Measurements from ENCODE around the gene PLA2G4E.

DNA sequence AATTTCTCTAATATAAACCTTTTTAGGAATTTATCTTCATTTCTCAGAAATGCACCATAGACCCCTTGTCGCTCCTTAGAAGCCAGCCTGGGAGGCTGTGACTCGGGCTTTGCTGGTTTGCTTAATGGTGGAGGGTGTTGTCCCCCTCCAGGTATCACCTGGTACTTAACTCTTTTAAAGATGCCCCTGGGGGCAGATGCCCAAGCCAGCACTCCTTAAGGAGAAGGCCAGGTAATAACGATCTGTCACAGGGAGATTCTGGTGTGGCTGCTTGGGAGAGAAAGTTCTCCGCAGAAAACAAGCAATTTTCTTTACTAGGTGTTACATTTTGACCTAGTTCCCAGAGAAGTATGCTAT, 70.7 kb downstream of the PLA2G4E start:
- TF ChIP-seq, protein P1, sequence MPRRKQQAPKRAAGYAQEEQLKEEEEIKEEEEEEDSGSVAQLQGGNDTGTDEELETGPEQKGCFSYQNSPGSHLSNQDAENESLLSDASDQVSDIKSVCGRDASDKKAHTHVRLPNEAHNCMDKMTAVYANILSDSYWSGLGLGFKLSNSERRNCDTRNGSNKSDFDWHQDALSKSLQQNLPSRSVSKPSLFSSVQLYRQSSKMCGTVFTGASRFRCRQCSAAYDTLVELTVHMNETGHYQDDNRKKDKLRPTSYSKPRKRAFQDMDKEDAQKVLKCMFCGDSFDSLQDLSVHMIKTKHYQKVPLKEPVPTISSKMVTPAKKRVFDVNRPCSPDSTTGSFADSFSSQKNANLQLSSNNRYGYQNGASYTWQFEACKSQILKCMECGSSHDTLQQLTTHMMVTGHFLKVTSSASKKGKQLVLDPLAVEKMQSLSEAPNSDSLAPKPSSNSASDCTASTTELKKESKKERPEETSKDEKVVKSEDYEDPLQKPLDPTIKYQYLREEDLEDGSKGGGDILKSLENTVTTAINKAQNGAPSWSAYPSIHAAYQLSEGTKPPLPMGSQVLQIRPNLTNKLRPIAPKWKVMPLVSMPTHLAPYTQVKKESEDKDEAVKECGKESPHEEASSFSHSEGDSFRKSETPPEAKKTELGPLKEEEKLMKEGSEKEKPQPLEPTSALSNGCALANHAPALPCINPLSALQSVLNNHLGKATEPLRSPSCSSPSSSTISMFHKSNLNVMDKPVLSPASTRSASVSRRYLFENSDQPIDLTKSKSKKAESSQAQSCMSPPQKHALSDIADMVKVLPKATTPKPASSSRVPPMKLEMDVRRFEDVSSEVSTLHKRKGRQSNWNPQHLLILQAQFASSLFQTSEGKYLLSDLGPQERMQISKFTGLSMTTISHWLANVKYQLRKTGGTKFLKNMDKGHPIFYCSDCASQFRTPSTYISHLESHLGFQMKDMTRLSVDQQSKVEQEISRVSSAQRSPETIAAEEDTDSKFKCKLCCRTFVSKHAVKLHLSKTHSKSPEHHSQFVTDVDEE (CRISPR knock-in tag; IDR thresholded peaks at IDR 0.05), result no peak
- TF ChIP-seq, protein P2, sequence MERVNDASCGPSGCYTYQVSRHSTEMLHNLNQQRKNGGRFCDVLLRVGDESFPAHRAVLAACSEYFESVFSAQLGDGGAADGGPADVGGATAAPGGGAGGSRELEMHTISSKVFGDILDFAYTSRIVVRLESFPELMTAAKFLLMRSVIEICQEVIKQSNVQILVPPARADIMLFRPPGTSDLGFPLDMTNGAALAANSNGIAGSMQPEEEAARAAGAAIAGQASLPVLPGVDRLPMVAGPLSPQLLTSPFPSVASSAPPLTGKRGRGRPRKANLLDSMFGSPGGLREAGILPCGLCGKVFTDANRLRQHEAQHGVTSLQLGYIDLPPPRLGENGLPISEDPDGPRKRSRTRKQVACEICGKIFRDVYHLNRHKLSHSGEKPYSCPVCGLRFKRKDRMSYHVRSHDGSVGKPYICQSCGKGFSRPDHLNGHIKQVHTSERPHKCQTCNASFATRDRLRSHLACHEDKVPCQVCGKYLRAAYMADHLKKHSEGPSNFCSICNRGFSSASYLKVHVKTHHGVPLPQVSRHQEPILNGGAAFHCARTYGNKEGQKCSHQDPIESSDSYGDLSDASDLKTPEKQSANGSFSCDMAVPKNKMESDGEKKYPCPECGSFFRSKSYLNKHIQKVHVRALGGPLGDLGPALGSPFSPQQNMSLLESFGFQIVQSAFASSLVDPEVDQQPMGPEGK (CRISPR knock-in tag; IDR thresholded peaks at IDR 0.05; ENCODE audit: borderline replicate concordance), result no peak
- TF ChIP-seq, protein P3, sequence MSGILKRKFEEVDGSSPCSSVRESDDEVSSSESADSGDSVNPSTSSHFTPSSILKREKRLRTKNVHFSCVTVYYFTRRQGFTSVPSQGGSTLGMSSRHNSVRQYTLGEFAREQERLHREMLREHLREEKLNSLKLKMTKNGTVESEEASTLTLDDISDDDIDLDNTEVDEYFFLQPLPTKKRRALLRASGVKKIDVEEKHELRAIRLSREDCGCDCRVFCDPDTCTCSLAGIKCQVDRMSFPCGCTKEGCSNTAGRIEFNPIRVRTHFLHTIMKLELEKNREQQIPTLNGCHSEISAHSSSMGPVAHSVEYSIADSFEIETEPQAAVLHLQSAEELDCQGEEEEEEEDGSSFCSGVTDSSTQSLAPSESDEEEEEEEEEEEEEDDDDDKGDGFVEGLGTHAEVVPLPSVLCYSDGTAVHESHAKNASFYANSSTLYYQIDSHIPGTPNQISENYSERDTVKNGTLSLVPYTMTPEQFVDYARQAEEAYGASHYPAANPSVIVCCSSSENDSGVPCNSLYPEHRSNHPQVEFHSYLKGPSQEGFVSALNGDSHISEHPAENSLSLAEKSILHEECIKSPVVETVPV (CRISPR knock-in tag; IDR thresholded peaks at IDR 0.05), result no peak
- no peak for TF ChIP-seq PPARA (CRISPR knock-in tag; IDR thresholded peaks at IDR 0.05; ENCODE audit: borderline replicate concordance)
- TF ChIP-seq, protein P4, sequence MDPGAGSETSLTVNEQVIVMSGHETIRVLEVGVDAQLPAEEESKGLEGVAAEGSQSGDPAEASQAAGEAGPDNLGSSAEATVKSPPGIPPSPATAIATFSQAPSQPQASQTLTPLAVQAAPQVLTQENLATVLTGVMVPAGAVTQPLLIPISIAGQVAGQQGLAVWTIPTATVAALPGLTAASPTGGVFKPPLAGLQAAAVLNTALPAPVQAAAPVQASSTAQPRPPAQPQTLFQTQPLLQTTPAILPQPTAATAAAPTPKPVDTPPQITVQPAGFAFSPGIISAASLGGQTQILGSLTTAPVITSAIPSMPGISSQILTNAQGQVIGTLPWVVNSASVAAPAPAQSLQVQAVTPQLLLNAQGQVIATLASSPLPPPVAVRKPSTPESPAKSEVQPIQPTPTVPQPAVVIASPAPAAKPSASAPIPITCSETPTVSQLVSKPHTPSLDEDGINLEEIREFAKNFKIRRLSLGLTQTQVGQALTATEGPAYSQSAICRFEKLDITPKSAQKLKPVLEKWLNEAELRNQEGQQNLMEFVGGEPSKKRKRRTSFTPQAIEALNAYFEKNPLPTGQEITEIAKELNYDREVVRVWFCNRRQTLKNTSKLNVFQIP (CRISPR knock-in tag; IDR thresholded peaks at IDR 0.05; ENCODE audit: borderline replicate concordance, low read depth), result no peak
- TF ChIP-seq CSDC2 (CRISPR knock-in tag; IDR thresholded peaks at IDR 0.05), result no peak
- no peak for TF ChIP-seq ZFP30 (CRISPR knock-in tag; IDR thresholded peaks at IDR 0.05)
- no peak for TF ChIP-seq TOX (CRISPR knock-in tag; IDR thresholded peaks at IDR 0.05; ENCODE audit: borderline replicate concordance)
- no peak for TF ChIP-seq ARNTL (CRISPR knock-in tag; IDR thresholded peaks at IDR 0.05; ENCODE audit: borderline replicate concordance, low read depth)
- no peak for TF ChIP-seq ZC3H10 (CRISPR knock-in tag; IDR thresholded peaks at IDR 0.05)
- TF ChIP-seq ISL1 (CRISPR knock-in tag; IDR thresholded peaks at IDR 0.05), result no peak
- TF ChIP-seq GLIS3 (CRISPR knock-in tag; IDR thresholded peaks at IDR 0.05), result no peak
- TF ChIP-seq, protein P5, sequence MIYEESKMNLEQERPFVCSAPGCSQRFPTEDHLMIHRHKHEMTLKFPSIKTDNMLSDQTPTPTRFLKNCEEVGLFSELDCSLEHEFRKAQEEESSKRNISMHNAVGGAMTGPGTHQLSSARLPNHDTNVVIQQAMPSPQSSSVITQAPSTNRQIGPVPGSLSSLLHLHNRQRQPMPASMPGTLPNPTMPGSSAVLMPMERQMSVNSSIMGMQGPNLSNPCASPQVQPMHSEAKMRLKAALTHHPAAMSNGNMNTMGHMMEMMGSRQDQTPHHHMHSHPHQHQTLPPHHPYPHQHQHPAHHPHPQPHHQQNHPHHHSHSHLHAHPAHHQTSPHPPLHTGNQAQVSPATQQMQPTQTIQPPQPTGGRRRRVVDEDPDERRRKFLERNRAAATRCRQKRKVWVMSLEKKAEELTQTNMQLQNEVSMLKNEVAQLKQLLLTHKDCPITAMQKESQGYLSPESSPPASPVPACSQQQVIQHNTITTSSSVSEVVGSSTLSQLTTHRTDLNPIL (CRISPR knock-in tag; IDR thresholded peaks at IDR 0.05; ENCODE audit: low read depth), result no peak
